Measurements from ENCODE around the gene CEP112. TPM values are rescaled to one million over a fixed set of nuclear protein-coding genes. Genes with fewer than 3 reads are reported as not detected.

CEP112 gene
- total and polyA plus RNA-seq, 2 of the 8 experiments (the other 6 are each of a cell fraction or from before 2014, with no cell fraction given) = 0.62 to 3.1 TPM

DNA sequence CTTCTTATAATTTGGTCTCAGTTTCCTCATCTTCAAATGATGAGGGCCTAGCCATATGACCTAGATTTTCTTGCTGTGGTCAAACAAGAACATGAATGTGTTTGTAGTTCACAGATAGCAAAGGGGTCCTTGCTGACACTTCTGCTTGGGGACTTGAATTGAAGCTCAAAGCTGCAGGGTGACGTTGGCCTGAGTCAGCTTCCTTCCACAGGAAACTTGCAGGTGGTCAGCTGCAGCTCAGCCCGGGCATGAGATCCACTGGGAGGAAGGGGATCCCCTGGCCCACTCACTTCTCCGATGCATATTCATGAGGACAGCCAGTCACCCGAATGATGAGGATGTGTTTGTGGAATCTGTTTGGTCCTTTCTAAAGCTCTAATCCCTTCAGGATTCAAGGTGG, 587.9 kb downstream of the CEP112 start (continued):
- TF ChIP-seq PHF8 (conservative IDR thresholded peaks at IDR 0.05; ENCODE audit: low read depth, low read length) = no peak
- TF ChIP-seq RBBP5 (IDR thresholded peaks at IDR 0.05; ENCODE audit: borderline replicate concordance, low read depth, low read length) = no peak
- TF ChIP-seq BCL11A (IDR thresholded peaks at IDR 0.05; ENCODE audit: low read depth in 2 of 2, low read length in 2 of 2) = no peak

Data from H1 (cell line).